NT2/D1 (cell line): ENCODE data around the gene CCDC91.

Experiments used
- SUZ12 ChIP-seq: IDR thresholded peaks from 2 replicates; pipeline ENCODE4 v1.6.1; 2011; ENCODE audit not compliant: insufficient read length, insufficient read depth; ENCODE audit errors: extremely low read depth
- ZNF274 ChIP-seq: IDR thresholded peaks from 2 replicates; pipeline ENCODE4 v1.6.1; 2011; ENCODE audit warnings: mild to moderate bottlenecking, low read depth, low read length

GRCh38 chr12:28144059-28144458 is 46.2 kb upstream of the CCDC91 start:
- no peak for TF ChIP-seq ZNF274
- TF ChIP-seq SUZ12 = no peak
